Skin epidermis (tissue), 12 donors: ENCODE measurements around the gene CNTN1.
"Not testable (repeated sequence)": the region's sequence is repeated elsewhere in the genome, so short reads cannot be mapped to it uniquely, and the experiment has no call there.

Experiments
- H3K27ac ChIP-seq, 21 experiments: fragments of 200-600 bp; sonication (generic) in 11 of 21; one replicate each; pipeline ENCODE4 v1.5.0; 2020; ENCODE audit warnings: mild to moderate bottlenecking in 3 of 21, inconsistent platforms in 2 of 21, moderate library complexity in 2 of 21
- H3K4me3 ChIP-seq, 7 experiments: fragments of 200-600 bp; sonication (generic) in 2 of 7; one replicate each; pipeline ENCODE4 v1.5.0; 2020; ENCODE audit warnings: inconsistent platforms in 2 of 7, mild to moderate bottlenecking in 2 of 7, moderate library complexity in 1 of 7

CNTN1 gene

GRCh38 chr12:40693207-40693821 is 1.1 kb downstream of the CNTN1 start:
- Histone ChIP-seq H3K27ac (peak overlapping the region in 5 of 21 experiments; percentile 2 to 66 (median 39)), H3K4me3 (peak overlapping the region; percentile 24 to 60 (median 45))

- H3K27ac ChIP-seq, result peak overlapping the region in 1 of 21 experiments; percentile 18
- no peak overlapping the region for H3K4me3 ChIP-seq
Measured at GRCh38 chr12:40697566-40698259, 5.5 kb downstream of the CNTN1 start.

GRCh38 chr12:40701756-40702155 is 9.5 kb downstream of the CNTN1 start:
- H3K27ac ChIP-seq, result no peak overlapping the region

GRCh38 chr12:40711121-40711520 is 18.9 kb downstream of the CNTN1 start:
- Histone ChIP-seq H3K27ac (no peak overlapping the region), H3K4me3 (no peak overlapping the region)

More at GRCh38 chr12:40701756-40702155, 9.5 kb downstream of the CNTN1 start:
- H3K4me3 ChIP-seq, result no peak overlapping the region

- no peak overlapping the region for H3K4me3 ChIP-seq
Measured at GRCh38 chr12:40714636-40715035, 22.4 kb downstream of the CNTN1 start.

GRCh38 chr12:40716037-40716436 is 23.8 kb downstream of the CNTN1 start:
- H3K4me3 ChIP-seq, result no peak overlapping the region
- H3K27ac ChIP-seq, result no peak overlapping the region

More at GRCh38 chr12:40714636-40715035, 22.4 kb downstream of the CNTN1 start:
- no peak overlapping the region for H3K27ac ChIP-seq

GRCh38 chr12:40717576-40717975 is 25.3 kb downstream of the CNTN1 start:
- Histone ChIP-seq H3K27ac (no peak overlapping the region), H3K4me3 (no peak overlapping the region)

- H3K4me3 ChIP-seq, result no peak overlapping the region
- no peak overlapping the region for H3K27ac ChIP-seq
Measured at GRCh38 chr12:40718878-40719372, 26.7 kb downstream of the CNTN1 start.

GRCh38 chr12:40723001-40723400 is 30.8 kb downstream of the CNTN1 start:
- Histone ChIP-seq H3K4me3 (no peak overlapping the region), H3K27ac (no peak overlapping the region)

- Histone ChIP-seq H3K27ac (no peak overlapping the region), H3K4me3 (no peak overlapping the region)
Measured at GRCh38 chr12:40726366-40726765, 34.1 kb downstream of the CNTN1 start.

GRCh38 chr12:40727774-40728483 is 35.7 kb downstream of the CNTN1 start:
- H3K4me3 ChIP-seq, result no peak overlapping the region
- H3K27ac ChIP-seq, result no peak overlapping the region

GRCh38 chr12:40730281-40730680 is 38.0 kb downstream of the CNTN1 start:
- H3K4me3 ChIP-seq, result no peak overlapping the region
- no peak overlapping the region for H3K27ac ChIP-seq

- H3K4me3 ChIP-seq, result no peak overlapping the region
- no peak overlapping the region for H3K27ac ChIP-seq
Measured at GRCh38 chr12:40733871-40734270, 41.6 kb downstream of the CNTN1 start.

- no peak overlapping the region for H3K27ac ChIP-seq
- H3K4me3 ChIP-seq, result no peak overlapping the region
Measured at GRCh38 chr12:40734276-40734675, 42.0 kb downstream of the CNTN1 start.

GRCh38 chr12:40735551-40736230 is 43.5 kb downstream of the CNTN1 start:
- Histone ChIP-seq H3K27ac (no peak overlapping the region), H3K4me3 (no peak overlapping the region)

GRCh38 chr12:40737416-40737815 is 45.2 kb downstream of the CNTN1 start:
- not testable (repeated sequence) for H3K4me3 ChIP-seq, H3K27ac ChIP-seq

- no peak overlapping the region for H3K27ac ChIP-seq
- H3K4me3 ChIP-seq, result no peak overlapping the region
Measured at GRCh38 chr12:40738856-40739255, 46.6 kb downstream of the CNTN1 start.

GRCh38 chr12:40742041-40742440 is 49.8 kb downstream of the CNTN1 start:
- Histone ChIP-seq H3K27ac (no peak overlapping the region), H3K4me3 (no peak overlapping the region)

- no peak overlapping the region for H3K27ac ChIP-seq
Measured at GRCh38 chr12:40745386-40745785, 53.1 kb downstream of the CNTN1 start.

GRCh38 chr12:40749863-40750262 is 57.6 kb downstream of the CNTN1 start:
- H3K4me3 ChIP-seq, result no peak overlapping the region
- no peak overlapping the region for H3K27ac ChIP-seq

More at GRCh38 chr12:40745386-40745785, 53.1 kb downstream of the CNTN1 start:
- no peak overlapping the region for H3K4me3 ChIP-seq
